ENCODE results near the gene FIBP.

GRCh38 chr11:65861165-65861505, 27.1 kb downstream of the FIBP start:
- TF ChIP-seq POLR2AphosphoS5 (IDR thresholded peaks at IDR 0.05) (no peak), POLR2A (IDR thresholded peaks at IDR 0.05) (no peak)
- TF ChIP-seq, protein P1, sequence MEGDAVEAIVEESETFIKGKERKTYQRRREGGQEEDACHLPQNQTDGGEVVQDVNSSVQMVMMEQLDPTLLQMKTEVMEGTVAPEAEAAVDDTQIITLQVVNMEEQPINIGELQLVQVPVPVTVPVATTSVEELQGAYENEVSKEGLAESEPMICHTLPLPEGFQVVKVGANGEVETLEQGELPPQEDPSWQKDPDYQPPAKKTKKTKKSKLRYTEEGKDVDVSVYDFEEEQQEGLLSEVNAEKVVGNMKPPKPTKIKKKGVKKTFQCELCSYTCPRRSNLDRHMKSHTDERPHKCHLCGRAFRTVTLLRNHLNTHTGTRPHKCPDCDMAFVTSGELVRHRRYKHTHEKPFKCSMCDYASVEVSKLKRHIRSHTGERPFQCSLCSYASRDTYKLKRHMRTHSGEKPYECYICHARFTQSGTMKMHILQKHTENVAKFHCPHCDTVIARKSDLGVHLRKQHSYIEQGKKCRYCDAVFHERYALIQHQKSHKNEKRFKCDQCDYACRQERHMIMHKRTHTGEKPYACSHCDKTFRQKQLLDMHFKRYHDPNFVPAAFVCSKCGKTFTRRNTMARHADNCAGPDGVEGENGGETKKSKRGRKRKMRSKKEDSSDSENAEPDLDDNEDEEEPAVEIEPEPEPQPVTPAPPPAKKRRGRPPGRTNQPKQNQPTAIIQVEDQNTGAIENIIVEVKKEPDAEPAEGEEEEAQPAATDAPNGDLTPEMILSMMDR (IDR thresholded peaks at IDR 0.05), result no peak
